Panc1 (cell line): Measurements from ENCODE around the gene MCMBP. TPM values are rescaled to one million over a fixed set of nuclear protein-coding genes. Genes with fewer than 3 reads are reported as not detected.

Experiments
- ATAC-seq: fragments of 200-7000 bp; cut with Tn5 transposase; 2 replicates; pipeline ENCODE4 v1.9.1; 2020; ENCODE audit warnings: mild to moderate bottlenecking, moderate library complexity
- BruUV-seq: library from RNA; stranded (reverse); fragments of 400-500 nt; replicated peaks from 2 replicates; lab custom pipeline; 2021; lab: Mats Ljungman, UMichigan
- CTCF ChIA-PET: fragments of 300-600 bp; sonication (Branson Sonifier 250); formaldehyde crosslinking; loops from one replicate; lab custom pipeline; 2022; ENCODE audit warnings: antibody characterized with exemption; lab: Charles Lee
- POLR2A ChIA-PET: fragments of 300-600 bp; sonication (Branson Sonifier 250); formaldehyde crosslinking; loops from one replicate; lab custom pipeline; 2022; ENCODE audit warnings: antibody characterized with exemption; lab: Charles Lee
- DNase-seq: peaks from one replicate; pipeline ENCODE4 v3.0.0-alpha.2; 2010; ENCODE audit warnings: low read depth, low spot score
- H3K27ac ChIP-seq: 2 replicates; pipeline ENCODE4 v1.5.1; 2011; ENCODE audit warnings: mild to moderate bottlenecking, low read length, inconsistent platforms
- H3K27me3 ChIP-seq: fragments of 200-500 bp; sonication (Bioruptor generic); 2 replicates; pipeline ENCODE4 v1.6.0; 2014; ENCODE audit warnings: low read length, inconsistent platforms; ENCODE audit not compliant: control insufficient read depth, insufficient read depth
- H3K36me3 ChIP-seq: fragments of 200-500 bp; sonication (Bioruptor generic); 2 replicates; pipeline ENCODE4 v1.5.1; 2014; ENCODE audit warnings: inconsistent platforms, mild to moderate bottlenecking, low read length, moderate library complexity; ENCODE audit not compliant: control insufficient read depth, insufficient read depth
- H3K4me1 ChIP-seq: 2 replicates; pipeline ENCODE4 v1.5.1; 2011; ENCODE audit warnings: inconsistent platforms, mild to moderate bottlenecking, low read length, moderate library complexity; ENCODE audit not compliant: control insufficient read depth, insufficient read depth
- H3K4me3 ChIP-seq, 2 experiments: 2 replicates each; pipeline ENCODE4 v1.5.1; 2011 to 2012; ENCODE audit warnings: low read depth in 2 of 2, low read length in 2 of 2, mild to moderate bottlenecking in 2 of 2, inconsistent platforms in 1 of 2, moderate library complexity in 1 of 2
- H3K9me3 ChIP-seq: fragments of 200-500 bp; sonication (Bioruptor generic); 2 replicates; pipeline ENCODE4 v1.5.1; 2014; ENCODE audit warnings: low read depth, mild to moderate bottlenecking, inconsistent platforms, low read length, moderate library complexity; ENCODE audit not compliant: control insufficient read depth, insufficient read depth
- CTCF ChIP-seq: fragments of 450-650 bp; IDR thresholded peaks from 2 replicates; pipeline ENCODE4 v1.5.1; 2017; ENCODE audit warnings: mild to moderate bottlenecking
- POLR2AphosphoS5 ChIP-seq: IDR thresholded peaks from 2 replicates; pipeline ENCODE4 v1.6.1; 2012; ENCODE audit warnings: mild to moderate bottlenecking, low read depth, low read length, moderate library complexity
- SIN3A ChIP-seq: IDR thresholded peaks from 2 replicates; pipeline ENCODE4 v1.6.1; 2012; ENCODE audit warnings: low read depth, mild to moderate bottlenecking, low read length, moderate library complexity, borderline replicate concordance; ENCODE audit not compliant: insufficient read depth
- TCF7L2 ChIP-seq: IDR thresholded peaks from 2 replicates; pipeline ENCODE4 v1.6.1; 2011; ENCODE audit warnings: mild to moderate bottlenecking, low read depth, low read length, inconsistent platforms
- in situ Hi-C: cut with HindIII; loops from 2 replicates; pipeline ENCODE4 v1.10.0; 2016; ENCODE audit warnings: low sequenced_read_pairs, low pct_unique_long_range_greater_than_20kb
- intact Hi-C: fragments of 100-400 bp; cut with micrococcal nuclease; formaldehyde crosslinking; loops from one replicate; pipeline ENCODE4 v1.10.0; 2022; ENCODE audit not compliant: unreplicated experiment
- total RNA-seq: library from RNA; stranded (reverse); gene quantifications from one replicate; pipeline ENCODE4 v1.2.1, GENCODE V29; 2021; ENCODE audit not compliant: unreplicated experiment
- TF ChIP-seq, protein P1 (sequence below), 2 experiments: IDR thresholded peaks; 2 replicates each; pipeline ENCODE4 v1.6.1; 2011 to 2012; ENCODE audit warnings: low read depth in 2 of 2, control low read depth in 1 of 2, low read length in 1 of 2, mild to moderate bottlenecking in 1 of 2, moderate library complexity in 1 of 2; ENCODE audit not compliant: insufficient read depth in 1 of 2

Gene MCMBP
- total RNA-seq, 1 experiment from 2014 or later = 94.5 TPM

- CTCF ChIA-PET = no interaction called here
- ATAC-seq = no peak
These were observed 89.0 kb downstream of the MCMBP start for GRCh38 chr10:119783665-119784027.

GRCh38 chr10:119782981-119783664 is 89.5 kb downstream of the MCMBP start:
- H3K4me3 ChIP-seq = no peak overlapping the region
- no peak overlapping the region for H3K27ac ChIP-seq
- no peaks in the 10 kb centered on the region for H3K9me3 ChIP-seq
- TF ChIP-seq, protein P1, sequence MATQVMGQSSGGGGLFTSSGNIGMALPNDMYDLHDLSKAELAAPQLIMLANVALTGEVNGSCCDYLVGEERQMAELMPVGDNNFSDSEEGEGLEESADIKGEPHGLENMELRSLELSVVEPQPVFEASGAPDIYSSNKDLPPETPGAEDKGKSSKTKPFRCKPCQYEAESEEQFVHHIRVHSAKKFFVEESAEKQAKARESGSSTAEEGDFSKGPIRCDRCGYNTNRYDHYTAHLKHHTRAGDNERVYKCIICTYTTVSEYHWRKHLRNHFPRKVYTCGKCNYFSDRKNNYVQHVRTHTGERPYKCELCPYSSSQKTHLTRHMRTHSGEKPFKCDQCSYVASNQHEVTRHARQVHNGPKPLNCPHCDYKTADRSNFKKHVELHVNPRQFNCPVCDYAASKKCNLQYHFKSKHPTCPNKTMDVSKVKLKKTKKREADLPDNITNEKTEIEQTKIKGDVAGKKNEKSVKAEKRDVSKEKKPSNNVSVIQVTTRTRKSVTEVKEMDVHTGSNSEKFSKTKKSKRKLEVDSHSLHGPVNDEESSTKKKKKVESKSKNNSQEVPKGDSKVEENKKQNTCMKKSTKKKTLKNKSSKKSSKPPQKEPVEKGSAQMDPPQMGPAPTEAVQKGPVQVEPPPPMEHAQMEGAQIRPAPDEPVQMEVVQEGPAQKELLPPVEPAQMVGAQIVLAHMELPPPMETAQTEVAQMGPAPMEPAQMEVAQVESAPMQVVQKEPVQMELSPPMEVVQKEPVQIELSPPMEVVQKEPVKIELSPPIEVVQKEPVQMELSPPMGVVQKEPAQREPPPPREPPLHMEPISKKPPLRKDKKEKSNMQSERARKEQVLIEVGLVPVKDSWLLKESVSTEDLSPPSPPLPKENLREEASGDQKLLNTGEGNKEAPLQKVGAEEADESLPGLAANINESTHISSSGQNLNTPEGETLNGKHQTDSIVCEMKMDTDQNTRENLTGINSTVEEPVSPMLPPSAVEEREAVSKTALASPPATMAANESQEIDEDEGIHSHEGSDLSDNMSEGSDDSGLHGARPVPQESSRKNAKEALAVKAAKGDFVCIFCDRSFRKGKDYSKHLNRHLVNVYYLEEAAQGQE (IDR thresholded peaks at IDR 0.05; ENCODE audit: insufficient read depth in 1 of 2, low read depth in 2 of 2, low read length in 1 of 2) = no peak
- TF ChIP-seq TCF7L2 = no peak
- TF ChIP-seq SIN3A = no peak
- no peak for TF ChIP-seq POLR2AphosphoS5
- no peak for TF ChIP-seq CTCF
- ChIA-PET CTCF (no interaction called here), POLR2A (no interaction called here)
- DNase-seq (no peak), ATAC-seq (no peak)
- intact Hi-C loops = no loop called here
- BruUV-seq = no TSS peak
- H3K4me1 ChIP-seq = no peaks in the 10 kb centered on the region
- no peaks in the 10 kb centered on the region for H3K27me3 ChIP-seq
- no peaks in the 10 kb centered on the region for H3K36me3 ChIP-seq
- in situ Hi-C loops = no loop called here

More at GRCh38 chr10:119783665-119784027, 89.0 kb downstream of the MCMBP start:
- no TSS peak for BruUV-seq
- Histone ChIP-seq H3K36me3 (no peaks in the 10 kb centered on the region), H3K9me3 (no peaks in the 10 kb centered on the region), H3K27ac (no peak overlapping the region), H3K4me3 (no peak overlapping the region), H3K27me3 (no peaks in the 10 kb centered on the region), H3K4me1 (no peaks in the 10 kb centered on the region)
- intact Hi-C loops = no loop called here
- POLR2A ChIA-PET = no interaction called here
- DNase-seq = no peak
- in situ Hi-C loops = no loop called here
- no peak for TF ChIP-seq POLR2AphosphoS5
- TF ChIP-seq, protein P1 (IDR thresholded peaks at IDR 0.05; ENCODE audit: insufficient read depth in 1 of 2, low read depth in 2 of 2, low read length in 1 of 2) = no peak
- no peak for TF ChIP-seq SIN3A
- no peak for TF ChIP-seq TCF7L2
- TF ChIP-seq CTCF = no peak
